ENCODE results near the gene CDK4. TPM values are rescaled to one million over a fixed set of nuclear protein-coding genes. Genes with fewer than 3 reads are reported as not detected.

The CDK4 gene
- total and polyA plus RNA-seq, 4 donors = 28.1 to 69.1 (median 38.2) TPM

- no peak for DNase-seq (ENCODE audit: low spot score)
- no peaks in the 10 kb centered on the region for H3K9me3 ChIP-seq (ENCODE audit: control insufficient read depth in 4 of 4, low read length in 3 of 4)
- no peak for TF ChIP-seq FOXA1 (IDR thresholded peaks at IDR 0.05)
- TF ChIP-seq, protein P1, sequence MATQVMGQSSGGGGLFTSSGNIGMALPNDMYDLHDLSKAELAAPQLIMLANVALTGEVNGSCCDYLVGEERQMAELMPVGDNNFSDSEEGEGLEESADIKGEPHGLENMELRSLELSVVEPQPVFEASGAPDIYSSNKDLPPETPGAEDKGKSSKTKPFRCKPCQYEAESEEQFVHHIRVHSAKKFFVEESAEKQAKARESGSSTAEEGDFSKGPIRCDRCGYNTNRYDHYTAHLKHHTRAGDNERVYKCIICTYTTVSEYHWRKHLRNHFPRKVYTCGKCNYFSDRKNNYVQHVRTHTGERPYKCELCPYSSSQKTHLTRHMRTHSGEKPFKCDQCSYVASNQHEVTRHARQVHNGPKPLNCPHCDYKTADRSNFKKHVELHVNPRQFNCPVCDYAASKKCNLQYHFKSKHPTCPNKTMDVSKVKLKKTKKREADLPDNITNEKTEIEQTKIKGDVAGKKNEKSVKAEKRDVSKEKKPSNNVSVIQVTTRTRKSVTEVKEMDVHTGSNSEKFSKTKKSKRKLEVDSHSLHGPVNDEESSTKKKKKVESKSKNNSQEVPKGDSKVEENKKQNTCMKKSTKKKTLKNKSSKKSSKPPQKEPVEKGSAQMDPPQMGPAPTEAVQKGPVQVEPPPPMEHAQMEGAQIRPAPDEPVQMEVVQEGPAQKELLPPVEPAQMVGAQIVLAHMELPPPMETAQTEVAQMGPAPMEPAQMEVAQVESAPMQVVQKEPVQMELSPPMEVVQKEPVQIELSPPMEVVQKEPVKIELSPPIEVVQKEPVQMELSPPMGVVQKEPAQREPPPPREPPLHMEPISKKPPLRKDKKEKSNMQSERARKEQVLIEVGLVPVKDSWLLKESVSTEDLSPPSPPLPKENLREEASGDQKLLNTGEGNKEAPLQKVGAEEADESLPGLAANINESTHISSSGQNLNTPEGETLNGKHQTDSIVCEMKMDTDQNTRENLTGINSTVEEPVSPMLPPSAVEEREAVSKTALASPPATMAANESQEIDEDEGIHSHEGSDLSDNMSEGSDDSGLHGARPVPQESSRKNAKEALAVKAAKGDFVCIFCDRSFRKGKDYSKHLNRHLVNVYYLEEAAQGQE (IDR thresholded peaks at IDR 0.05) = no peak
- TF ChIP-seq ZBTB33 (IDR thresholded peaks at IDR 0.05) = no peak
- no peak for TF ChIP-seq EGR1 (IDR thresholded peaks at IDR 0.05; ENCODE audit: low read depth in 2 of 2)
- TF ChIP-seq, protein P2, sequence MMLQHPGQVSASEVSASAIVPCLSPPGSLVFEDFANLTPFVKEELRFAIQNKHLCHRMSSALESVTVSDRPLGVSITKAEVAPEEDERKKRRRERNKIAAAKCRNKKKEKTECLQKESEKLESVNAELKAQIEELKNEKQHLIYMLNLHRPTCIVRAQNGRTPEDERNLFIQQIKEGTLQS (IDR thresholded peaks at IDR 0.05) = no peak
- TF ChIP-seq HNF4A (conservative IDR thresholded peaks at IDR 0.05) = no peak
- no peak for TF ChIP-seq NR2F2 (IDR thresholded peaks at IDR 0.05)
- no peak for TF ChIP-seq JUND (IDR thresholded peaks at IDR 0.05)
- TF ChIP-seq FOXA2 (IDR thresholded peaks at IDR 0.05) = no peak
- peaks cover 12 to 29% (median 21%) of the 10 kb centered on the region in 4 donors for H3K36me3 ChIP-seq (ENCODE audit: control insufficient read depth in 4 of 4, insufficient read depth in 3 of 4, low read depth in 1 of 4, low read length in 3 of 4)
- H3K4me3 ChIP-seq (ENCODE audit: low read depth in 1 of 3, low read length in 3 of 3) = no peak overlapping the region
- no peak overlapping the region for H3K27ac ChIP-seq (ENCODE audit: low read depth in 1 of 2, low read length in 2 of 2)
- WGBS = 97% methylated on average over 3 of the region's 3 CpGs
- no peaks in the 10 kb centered on the region for H3K27me3 ChIP-seq (ENCODE audit: control insufficient read depth in 4 of 4, insufficient read depth in 4 of 4, low read length in 3 of 4)
- H3K4me1 ChIP-seq (ENCODE audit: control insufficient read depth in 4 of 4, insufficient read depth in 4 of 4, low read length in 3 of 4) = no peaks in the 10 kb centered on the region
- H3K9ac ChIP-seq (ENCODE audit: low read depth in 1 of 2, low read length in 2 of 2) = no peak overlapping the region
Measured at GRCh38 chr12:57712701-57713100, 39.4 kb downstream of the CDK4 start.

DNA sequence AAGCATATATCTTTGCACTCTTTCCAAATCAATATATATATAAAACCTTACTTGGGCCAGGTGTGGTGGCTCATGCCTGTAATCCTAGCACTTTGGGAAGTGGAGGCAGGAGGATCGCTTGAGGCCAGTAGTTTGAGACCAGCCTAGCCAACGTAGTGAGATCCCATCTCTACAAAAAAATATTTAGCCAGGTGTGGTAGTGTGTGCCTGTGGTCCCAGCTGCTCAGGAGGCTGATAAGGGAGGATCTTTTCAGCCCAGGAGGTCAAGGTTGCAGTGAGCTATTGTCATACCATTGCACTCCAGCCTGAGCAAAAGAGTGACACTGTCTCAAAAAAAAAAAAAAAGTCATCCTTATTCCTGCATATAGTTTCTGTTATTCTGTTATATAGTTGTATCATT is 43.8 kb downstream of the CDK4 start:
- no peak for DNase-seq (ENCODE audit: low spot score)
- Histone ChIP-seq H3K27me3 (ENCODE audit: control insufficient read depth in 4 of 4, insufficient read depth in 4 of 4, low read length in 3 of 4) (no peaks in the 10 kb centered on the region), H3K4me3 (ENCODE audit: low read depth in 1 of 3, low read length in 3 of 3) (no peak overlapping the region), H3K27ac (ENCODE audit: low read depth in 1 of 2, low read length in 2 of 2) (no peak overlapping the region), H3K9ac (ENCODE audit: low read depth in 1 of 2, low read length in 2 of 2) (no peak overlapping the region), H3K36me3 (ENCODE audit: control insufficient read depth in 4 of 4, insufficient read depth in 3 of 4, low read depth in 1 of 4, low read length in 3 of 4) (peaks cover 8 to 20% (median 12%) of the 10 kb centered on the region in 4 donors), H3K4me1 (ENCODE audit: control insufficient read depth in 4 of 4, insufficient read depth in 4 of 4, low read length in 3 of 4) (no peaks in the 10 kb centered on the region), H3K9me3 (ENCODE audit: control insufficient read depth in 4 of 4, low read length in 3 of 4) (no peaks in the 10 kb centered on the region)
- 96% methylated on average over 2 of the region's 2 CpGs for WGBS
- TF ChIP-seq HNF4A (conservative IDR thresholded peaks at IDR 0.05) (no peak), RXRA (IDR thresholded peaks at IDR 0.05) (no peak), GABPA (IDR thresholded peaks at IDR 0.05 in 1 of 2, conservative IDR thresholded peaks at IDR 0.05 in 1 of 2) (no peak), CTCF (IDR thresholded peaks at IDR 0.05; ENCODE audit: low read depth, low read length, missing input control) (no peak), MAX (IDR thresholded peaks at IDR 0.05) (no peak), SP1 (IDR thresholded peaks at IDR 0.05) (no peak), HNF4G (IDR thresholded peaks at IDR 0.05) (no peak), JUND (IDR thresholded peaks at IDR 0.05) (no peak), RAD21 (IDR thresholded peaks at IDR 0.05) (no peak), YY1 (IDR thresholded peaks at IDR 0.05) (no peak), FOXA2 (IDR thresholded peaks at IDR 0.05) (no peak)
- TF ChIP-seq, protein P1 (IDR thresholded peaks at IDR 0.05) = no peak
- TF ChIP-seq, protein P2 (IDR thresholded peaks at IDR 0.05) = no peak
